Bronchial smooth muscle cell (primary cell): ENCODE results near the gene ACTRT3. TPM values are rescaled to one million over a fixed set of nuclear protein-coding genes. Genes with fewer than 3 reads are reported as not detected.

ENCODE experiments used
- total RNA-seq: library from RNA; depleted of rRNA; stranded (reverse); fragments of >200 nt; gene quantifications from 2 replicates; pipeline ENCODE4 v1.2.1, GENCODE V29; 2014

ACTRT3 gene
- 6.6 and 7.1 TPM in 2 replicates for total RNA-seq

DNA sequence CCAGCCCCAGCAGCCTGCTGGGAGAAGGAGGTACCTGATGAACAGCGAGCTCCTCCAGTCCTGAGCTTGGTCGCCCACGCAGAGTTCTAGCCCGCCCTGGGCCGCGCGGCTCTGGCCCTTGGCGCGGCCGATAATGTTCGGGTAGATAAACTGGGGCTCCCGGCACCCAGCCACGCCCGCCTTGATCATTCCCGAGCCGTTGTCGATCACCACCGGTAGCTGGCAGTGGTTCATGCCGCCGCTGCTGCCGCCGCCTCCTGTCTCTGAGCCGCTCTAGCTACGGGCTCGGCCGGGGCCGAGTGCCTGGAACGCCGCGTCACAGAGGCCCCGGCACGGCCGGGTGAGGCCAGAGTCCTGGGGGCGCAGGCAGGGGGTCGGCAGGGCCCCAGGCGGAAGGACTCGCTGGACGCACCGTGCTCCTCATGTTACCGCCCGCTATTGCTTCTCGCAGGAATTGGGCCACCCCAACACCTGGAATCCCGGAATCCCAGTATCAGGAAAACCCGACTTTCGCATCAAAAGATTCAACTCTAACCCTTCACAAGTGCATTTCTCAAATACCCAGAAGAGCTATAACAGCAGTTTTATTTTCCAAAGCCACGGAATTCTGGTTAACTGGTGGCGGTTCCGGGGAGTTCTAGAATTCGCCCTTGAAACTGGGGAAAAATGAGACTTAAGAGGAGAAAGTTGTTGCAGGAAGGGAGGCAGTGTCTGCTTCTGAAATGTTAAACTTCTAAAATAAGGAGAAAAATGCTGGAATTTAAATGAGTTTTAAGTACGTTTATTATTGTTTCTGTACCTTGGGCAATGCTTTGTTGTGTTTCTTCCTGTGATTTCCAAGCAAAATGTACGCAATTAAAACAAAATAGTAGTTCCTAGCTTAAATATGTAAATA is at the start of gene ACTRT3:
TSS of gene ACTRT3 (minus strand) at position 275 of the 895 bp plus-strand sequence. CDS start at position 234, 41 bp downstream.

DNA sequence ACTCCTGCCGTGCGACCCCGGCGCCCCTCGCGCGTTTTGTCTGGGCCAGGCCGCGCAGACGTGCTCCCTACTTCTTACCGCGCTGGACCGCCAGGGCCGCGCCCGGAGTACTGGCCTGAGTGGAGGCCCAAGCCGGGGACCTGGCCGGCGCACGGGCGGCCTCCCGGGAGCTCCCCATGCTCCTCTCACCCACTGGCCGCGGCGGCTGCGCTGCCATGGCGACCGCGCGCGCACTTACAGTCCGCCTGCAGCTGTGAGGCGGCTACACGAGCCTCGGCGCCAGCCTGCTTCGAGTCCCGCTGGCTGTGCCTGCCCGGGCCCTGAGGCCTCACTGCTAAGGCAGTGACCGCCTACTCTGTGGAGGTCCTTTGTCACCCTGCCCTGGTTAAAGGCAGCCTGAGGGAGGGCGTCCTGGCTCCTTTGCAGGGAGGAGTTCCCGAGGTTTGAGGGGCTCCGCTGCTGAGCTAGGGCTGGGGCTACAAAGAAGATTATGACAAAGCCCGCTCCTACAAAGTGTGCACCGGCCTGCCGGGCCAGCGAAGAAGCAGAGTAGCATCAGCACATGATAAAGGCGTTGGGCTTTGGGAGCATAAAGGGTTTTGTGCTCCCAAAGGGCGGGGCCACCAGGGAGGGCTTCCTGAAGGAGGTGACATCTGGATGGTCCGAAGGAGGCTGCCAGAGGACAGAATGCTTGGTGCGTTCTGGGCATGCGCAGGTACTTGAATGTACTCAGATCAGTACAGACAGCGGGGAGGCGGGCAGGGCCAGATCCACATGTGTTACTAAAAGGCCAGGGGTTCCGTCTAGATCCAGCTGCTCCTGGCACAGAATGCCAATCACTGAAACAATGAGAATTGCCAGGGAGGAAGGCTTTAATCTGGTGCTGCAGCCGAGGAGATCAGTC is 43.2 kb upstream of the ACTRT3 start, which contains the start of the genes LRRC34 and LRRIQ4:
TSS of gene LRRC34 (minus strand) at position 573 of the 904 bp plus-strand sequence. CDS start at position 217, 356 bp downstream.
TSS of gene LRRIQ4 (plus strand) at position 539 of the 904 bp plus-strand sequence. CDS start 9,052 bp downstream, outside the sequence.

DNA sequence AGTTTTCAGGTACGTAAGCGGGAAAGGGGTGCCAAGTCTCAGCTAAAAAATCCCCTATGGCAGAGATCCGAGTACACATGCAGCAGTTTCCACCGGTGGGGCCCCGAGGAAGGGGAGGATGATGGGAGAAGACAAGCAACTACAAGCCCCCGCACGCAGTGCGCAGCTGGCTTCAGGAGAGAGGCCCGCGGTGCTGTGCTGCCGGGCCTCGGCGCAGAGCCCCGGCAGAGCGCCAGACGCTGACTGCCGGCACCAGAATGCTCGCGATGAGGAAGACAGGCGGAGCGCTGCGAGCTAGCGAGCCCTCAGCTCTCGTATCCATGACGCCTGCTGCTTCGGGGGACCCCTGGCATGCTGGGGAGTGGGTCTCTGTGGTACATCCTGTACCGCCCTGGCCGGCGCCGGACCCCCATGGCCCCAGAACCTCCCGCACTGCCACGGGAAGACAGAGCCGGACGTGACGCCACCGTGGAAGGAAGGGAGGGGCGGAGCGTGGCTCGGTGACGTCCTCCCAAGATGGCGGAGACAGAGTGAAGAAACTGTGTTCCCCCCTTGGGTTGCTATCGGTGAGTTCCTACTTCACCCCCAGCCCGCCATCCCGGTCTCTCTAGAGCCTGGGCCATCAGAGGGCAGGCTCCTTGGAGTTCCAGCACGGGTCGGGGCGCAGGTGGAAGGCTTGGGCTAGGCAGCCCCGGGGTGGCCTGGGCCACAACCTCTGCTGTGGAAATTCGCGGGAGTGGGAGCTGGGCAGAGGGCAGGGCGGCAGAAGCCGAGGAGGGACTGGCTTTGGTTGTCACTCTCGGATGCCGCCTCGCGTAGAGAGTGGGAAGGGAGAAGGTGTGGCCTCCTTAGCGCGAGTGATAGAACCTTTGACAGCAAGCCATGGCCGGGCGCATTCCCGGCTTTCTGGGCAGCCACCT is 3.8 kb upstream of the ACTRT3 start, which contains the start of gene MYNN:
TSS of gene MYNN (plus strand) at position 500 of the 920 bp plus-strand sequence. CDS start 900 bp downstream, outside the sequence.

DNA sequence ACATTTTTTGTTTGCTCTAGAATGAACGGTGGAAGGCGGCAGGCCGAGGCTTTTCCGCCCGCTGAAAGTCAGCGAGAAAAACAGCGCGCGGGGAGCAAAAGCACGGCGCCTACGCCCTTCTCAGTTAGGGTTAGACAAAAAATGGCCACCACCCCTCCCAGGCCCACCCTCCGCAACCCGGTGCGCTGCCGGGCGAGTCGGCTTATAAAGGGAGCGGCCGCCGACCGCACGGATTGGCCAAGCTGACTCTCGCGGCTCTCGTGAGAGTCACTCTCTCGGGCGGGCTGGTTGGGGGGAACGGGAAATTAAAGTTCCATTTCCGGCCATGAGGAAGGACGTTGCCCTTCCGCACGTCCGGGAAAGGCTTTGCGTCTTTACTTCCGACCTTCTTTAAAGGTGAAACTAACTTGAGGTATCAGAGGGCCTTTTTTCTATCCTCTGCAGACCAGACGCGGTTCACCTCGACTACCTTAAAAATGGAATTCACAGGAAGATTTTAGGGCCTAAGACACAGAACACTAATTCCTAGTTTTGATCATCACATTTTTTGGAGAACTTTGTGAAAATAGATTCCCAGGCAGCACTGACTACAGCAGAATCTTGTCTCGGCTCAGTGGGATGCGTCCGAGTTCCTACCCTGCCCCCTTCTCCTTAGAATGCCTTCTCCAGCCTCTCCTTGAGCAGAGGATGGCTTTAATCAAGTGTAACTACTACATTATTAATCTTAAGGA is 4.3 kb downstream of the ACTRT3 start, which contains the start of gene TERC:
TSS of gene TERC (minus strand) at position 179 of the 731 bp plus-strand sequence.

Other genes starting within 250 kb of the ACTRT3 start
- 73.0 and 108 TPM in 2 replicates for gene MECOM, start 105.8 kb downstream of the ACTRT3 start, total RNA-seq
- 19.6 and 290 TPM in 2 replicates for gene TERC, start 4.5 kb downstream of the ACTRT3 start, total RNA-seq
- gene MYNN, start 3.8 kb upstream of the ACTRT3 start, total RNA-seq: 23.8 and 31.3 TPM in 2 replicates
- not detected in 2 replicates for gene LRRIQ4, start 43.3 kb upstream of the ACTRT3 start, total RNA-seq
- 0.86 and 1.7 TPM in 2 replicates for gene LRRC34, start 43.3 kb upstream of the ACTRT3 start, total RNA-seq
- not detected in 2 replicates for gene LRRC31, start 100.4 kb upstream of the ACTRT3 start, total RNA-seq
- gene SAMD7, start 142.0 kb upstream of the ACTRT3 start, total RNA-seq: not detected in 2 replicates
- 38.6 and 60.9 TPM in 2 replicates for gene SEC62, start 197.2 kb upstream of the ACTRT3 start, total RNA-seq